ENCODE measurements around the gene C1QL1.

GRCh38 chr17:44924107-44924544 is 44.0 kb downstream of the C1QL1 start:
- TF ChIP-seq FOXK2 (IDR thresholded peaks at IDR 0.05) (no peak), SP1 (IDR thresholded peaks at IDR 0.05) (no peak), NFRKB (IDR thresholded peaks at IDR 0.05) (no peak), SUZ12 (IDR thresholded peaks at IDR 0.05) (no peak), HDGF (IDR thresholded peaks at IDR 0.05; ENCODE audit: borderline replicate concordance) (no peak), ELF4 (IDR thresholded peaks at IDR 0.05) (no peak), TARDBP (IDR thresholded peaks at IDR 0.05) (no peak), FOXA1 (IDR thresholded peaks at IDR 0.05) (no peak), FOXM1 (IDR thresholded peaks at IDR 0.05; ENCODE audit: borderline replicate concordance) (no peak)
- TF ChIP-seq, protein P1, sequence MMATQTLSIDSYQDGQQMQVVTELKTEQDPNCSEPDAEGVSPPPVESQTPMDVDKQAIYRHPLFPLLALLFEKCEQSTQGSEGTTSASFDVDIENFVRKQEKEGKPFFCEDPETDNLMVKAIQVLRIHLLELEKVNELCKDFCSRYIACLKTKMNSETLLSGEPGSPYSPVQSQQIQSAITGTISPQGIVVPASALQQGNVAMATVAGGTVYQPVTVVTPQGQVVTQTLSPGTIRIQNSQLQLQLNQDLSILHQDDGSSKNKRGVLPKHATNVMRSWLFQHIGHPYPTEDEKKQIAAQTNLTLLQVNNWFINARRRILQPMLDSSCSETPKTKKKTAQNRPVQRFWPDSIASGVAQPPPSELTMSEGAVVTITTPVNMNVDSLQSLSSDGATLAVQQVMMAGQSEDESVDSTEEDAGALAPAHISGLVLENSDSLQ (IDR thresholded peaks at IDR 0.05): no peak

Measured in HEK293T (cell line).